GM12874 (cell line): ENCODE results near the gene ACER3.

Experiments
- CTCF ChIP-seq: IDR thresholded peaks from 2 replicates; pipeline ENCODE4 v1.5.1; 2011; ENCODE audit warnings: low read depth, mild to moderate bottlenecking, control low read depth, low read length, moderate library complexity; ENCODE audit not compliant: insufficient read depth

Gene ACER3

GRCh38 chr11:76911415-76911808 is 50.7 kb downstream of the ACER3 start:
- TF ChIP-seq CTCF = no peak

GRCh38 chr11:76916712-76917111 is 56.0 kb downstream of the ACER3 start:
- no peak for TF ChIP-seq CTCF

- TF ChIP-seq CTCF = peak; percentile 59
Measured at GRCh38 chr11:76918941-76919386, 58.2 kb downstream of the ACER3 start.

GRCh38 chr11:76919467-76919866 is 58.7 kb downstream of the ACER3 start:
- no peak for TF ChIP-seq CTCF

- TF ChIP-seq CTCF = peak; percentile 80
Measured at GRCh38 chr11:76919887-76920746, 59.4 kb downstream of the ACER3 start.

- TF ChIP-seq CTCF = no peak
Measured at GRCh38 chr11:76927160-76927559, 66.4 kb downstream of the ACER3 start.

GRCh38 chr11:76935042-76935441 is 74.3 kb downstream of the ACER3 start:
- TF ChIP-seq CTCF = no peak
